Measurements from ENCODE around the gene PEX5L. TPM values are rescaled to one million over a fixed set of nuclear protein-coding genes. Genes with fewer than 3 reads are reported as not detected.

The PEX5L gene
- total RNA-seq, 4 donors from 2014 or later, result 0.13 to 2.0 TPM; not detected in 2

- intact Hi-C loops (cut with DNase I), result no loop called here
- no peaks in the 10 kb centered on the region for H3K4me1 ChIP-seq
- TF ChIP-seq CTCF (IDR thresholded peaks at IDR 0.05) (no peak), POLR2A (IDR thresholded peaks at IDR 0.05) (no peak)
- H3K36me3 ChIP-seq, result no peaks in the 10 kb centered on the region
- no peaks in the 10 kb centered on the region for H3K27me3 ChIP-seq
- H3K4me3 ChIP-seq (replicated peaks in 1 of 3), result no peak overlapping the region
- WGBS, 2 donors, result 2 to 6% methylated on average over 2 of the region's 2 CpGs
- no peaks in the 10 kb centered on the region for H3K9me3 ChIP-seq
- no peak for DNase-seq
- H3K27ac ChIP-seq, result no peak overlapping the region
Observed at GRCh38 chr3:179882292-179882691, 154.4 kb downstream of the PEX5L start.

- no peak overlapping the region for H3K27ac ChIP-seq
- no peaks in the 10 kb centered on the region for H3K9me3 ChIP-seq
- no peak for TF ChIP-seq POLR2A (IDR thresholded peaks at IDR 0.05)
- no peak for TF ChIP-seq CTCF (IDR thresholded peaks at IDR 0.05)
- H3K27me3 ChIP-seq, result no peaks in the 10 kb centered on the region
- no peaks in the 10 kb centered on the region for H3K4me1 ChIP-seq
- no peak for DNase-seq
- intact Hi-C loops (cut with DNase I), result no loop called here
- H3K4me3 ChIP-seq (replicated peaks in 1 of 3), result no peak overlapping the region
- WGBS, 2 donors, result 47 to 55% methylated on average over 2 of the region's 2 CpGs
- H3K36me3 ChIP-seq, result no peaks in the 10 kb centered on the region
Observed at GRCh38 chr3:179881791-179882190, 154.9 kb downstream of the PEX5L start.

GRCh38 chr3:179880868-179881267, 155.9 kb downstream of the PEX5L start:
- 57 to 61% methylated on average over 4 of the region's 4 CpGs for WGBS, 2 donors
- no peak for DNase-seq
- Histone ChIP-seq H3K36me3 (no peaks in the 10 kb centered on the region), H3K27ac (no peak overlapping the region), H3K9me3 (no peaks in the 10 kb centered on the region), H3K4me1 (no peaks in the 10 kb centered on the region), H3K27me3 (no peaks in the 10 kb centered on the region), H3K4me3 (replicated peaks in 1 of 3) (no peak overlapping the region)
- TF ChIP-seq POLR2A (IDR thresholded peaks at IDR 0.05) (no peak), CTCF (IDR thresholded peaks at IDR 0.05) (no peak)
- intact Hi-C loops (cut with DNase I), result no loop called here

- 76 to 81% methylated on average over 3 of the region's 3 CpGs for WGBS, 2 donors
- H3K4me1 ChIP-seq, result no peaks in the 10 kb centered on the region
Observed at GRCh38 chr3:179876440-179876839, 160.3 kb downstream of the PEX5L start.

GRCh38 chr3:179872842-179873241, 163.9 kb downstream of the PEX5L start:
- intact Hi-C loops (cut with DNase I), result no loop called here
- Histone ChIP-seq H3K27me3 (no peaks in the 10 kb centered on the region), H3K9me3 (no peaks in the 10 kb centered on the region), H3K4me3 (replicated peaks in 1 of 3) (no peak overlapping the region), H3K4me1 (no peaks in the 10 kb centered on the region), H3K27ac (no peak overlapping the region), H3K36me3 (no peaks in the 10 kb centered on the region)
- TF ChIP-seq CTCF (IDR thresholded peaks at IDR 0.05) (no peak), POLR2A (IDR thresholded peaks at IDR 0.05) (no peak)
- 56 to 57% methylated on average over 5 of the region's 5 CpGs for WGBS, 2 donors
- no peak for DNase-seq

More at GRCh38 chr3:179876440-179876839, 160.3 kb downstream of the PEX5L start:
- H3K27me3 ChIP-seq, result no peaks in the 10 kb centered on the region
- TF ChIP-seq CTCF (IDR thresholded peaks at IDR 0.05), result no peak
- no peaks in the 10 kb centered on the region for H3K9me3 ChIP-seq
- DNase-seq, result no peak
- H3K27ac ChIP-seq, result no peak overlapping the region
- intact Hi-C loops (cut with DNase I), result no loop called here
- H3K4me3 ChIP-seq (replicated peaks in 1 of 3), result no peak overlapping the region
- H3K36me3 ChIP-seq, result no peaks in the 10 kb centered on the region
